GM12872 (cell line): ENCODE results near the gene FAM107A.

Experiments used
- TF ChIP-seq, protein P1 (sequence below): IDR thresholded peaks from 3 replicates; pipeline ENCODE4 v1.5.1; 2011; ENCODE audit warnings: low read depth, mild to moderate bottlenecking, low read length, moderate library complexity; ENCODE audit not compliant: insufficient read depth

The FAM107A gene

GRCh38 chr3:58581328-58582091 lies 4.3 kb upstream of the FAM107A start:
- TF ChIP-seq, protein P1, sequence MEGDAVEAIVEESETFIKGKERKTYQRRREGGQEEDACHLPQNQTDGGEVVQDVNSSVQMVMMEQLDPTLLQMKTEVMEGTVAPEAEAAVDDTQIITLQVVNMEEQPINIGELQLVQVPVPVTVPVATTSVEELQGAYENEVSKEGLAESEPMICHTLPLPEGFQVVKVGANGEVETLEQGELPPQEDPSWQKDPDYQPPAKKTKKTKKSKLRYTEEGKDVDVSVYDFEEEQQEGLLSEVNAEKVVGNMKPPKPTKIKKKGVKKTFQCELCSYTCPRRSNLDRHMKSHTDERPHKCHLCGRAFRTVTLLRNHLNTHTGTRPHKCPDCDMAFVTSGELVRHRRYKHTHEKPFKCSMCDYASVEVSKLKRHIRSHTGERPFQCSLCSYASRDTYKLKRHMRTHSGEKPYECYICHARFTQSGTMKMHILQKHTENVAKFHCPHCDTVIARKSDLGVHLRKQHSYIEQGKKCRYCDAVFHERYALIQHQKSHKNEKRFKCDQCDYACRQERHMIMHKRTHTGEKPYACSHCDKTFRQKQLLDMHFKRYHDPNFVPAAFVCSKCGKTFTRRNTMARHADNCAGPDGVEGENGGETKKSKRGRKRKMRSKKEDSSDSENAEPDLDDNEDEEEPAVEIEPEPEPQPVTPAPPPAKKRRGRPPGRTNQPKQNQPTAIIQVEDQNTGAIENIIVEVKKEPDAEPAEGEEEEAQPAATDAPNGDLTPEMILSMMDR: no peak

GRCh38 chr3:58580826-58581327 lies 3.7 kb upstream of the FAM107A start:
- TF ChIP-seq, protein P1: no peak

DNA sequence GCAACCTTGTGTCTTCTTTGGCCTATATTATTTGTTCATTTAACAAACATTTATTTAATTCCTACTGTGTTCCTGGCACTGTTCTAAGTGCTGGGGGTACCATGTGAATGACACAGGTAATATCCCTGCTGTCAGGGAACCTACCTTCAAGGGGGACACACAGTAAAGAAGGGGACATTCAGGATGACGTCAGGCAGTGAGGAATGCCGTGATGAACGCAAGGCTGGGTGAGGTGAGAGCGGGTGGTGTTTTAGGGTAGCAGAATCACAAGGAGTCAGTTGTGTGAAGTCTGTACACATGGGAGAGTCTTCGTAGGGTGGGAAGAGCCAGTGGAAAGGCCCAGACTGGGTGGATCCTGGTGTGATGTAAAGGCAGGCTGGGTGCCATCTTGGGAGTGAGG lies 1.7 kb upstream of the FAM107A start:
- TF ChIP-seq, protein P1: no peak

DNA sequence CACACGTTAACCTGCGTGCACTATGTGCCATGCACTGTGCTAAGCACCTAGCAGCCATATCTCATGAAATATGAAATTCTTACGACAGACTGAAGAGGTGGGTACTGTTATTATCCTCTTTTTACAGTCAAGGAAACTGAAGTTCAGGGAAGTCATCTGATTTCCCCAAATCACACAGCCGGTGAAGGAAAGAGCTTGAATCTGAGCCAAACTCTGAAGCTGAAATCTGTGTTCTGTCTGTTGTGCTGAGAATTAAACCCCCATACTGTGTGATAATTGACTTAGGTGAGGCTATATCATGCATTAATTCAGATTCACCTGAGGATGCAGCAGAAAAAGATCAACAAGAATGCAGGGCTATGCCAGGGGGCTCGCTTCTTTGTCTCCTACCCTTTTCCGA lies 475 bp downstream of the FAM107A start:
- TF ChIP-seq, protein P1: no peak

DNA sequence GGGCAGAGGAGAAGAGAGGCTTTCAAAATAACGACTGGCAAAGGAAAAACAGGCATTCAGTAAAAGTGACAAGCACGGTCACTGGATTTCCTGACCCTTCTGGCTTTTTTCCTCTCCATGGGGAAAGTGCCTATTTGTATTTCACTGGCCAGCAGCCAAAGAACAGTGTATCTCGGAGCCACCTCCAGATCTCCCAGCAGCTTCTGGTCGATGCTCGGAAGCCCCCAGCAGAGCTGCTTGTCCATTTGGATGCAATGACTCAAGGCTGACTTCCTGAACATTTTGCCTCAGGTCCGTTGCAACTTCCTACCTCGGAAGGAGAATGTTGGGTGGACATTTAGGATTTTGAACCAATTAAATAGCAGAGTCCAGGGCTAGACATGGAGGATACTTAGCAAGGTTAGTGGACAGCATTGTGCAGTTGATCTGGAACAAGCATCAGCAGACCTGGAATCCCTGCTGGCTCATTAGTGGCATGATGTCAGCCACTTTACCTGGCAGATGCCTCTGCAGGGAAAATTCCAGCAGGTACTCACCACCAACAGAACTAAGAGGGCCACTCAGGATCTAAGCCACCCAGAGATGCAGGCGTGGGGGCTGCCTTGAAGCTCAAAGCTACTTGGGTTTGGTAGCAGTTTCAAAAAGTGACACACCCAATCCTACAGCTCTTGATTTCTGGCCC lies 1.1 kb downstream of the FAM107A start:
- TF ChIP-seq, protein P1: no peak

- TF ChIP-seq, protein P1: no peak
These were observed 2.5 kb downstream of the FAM107A start for GRCh38 chr3:58574682-58575081.

GRCh38 chr3:58574106-58574505 lies 3.1 kb downstream of the FAM107A start:
- TF ChIP-seq, protein P1: no peak
